Karpas-422 (cell line): ENCODE measurements around the gene TP53INP2. TPM values are rescaled to one million over a fixed set of nuclear protein-coding genes. Genes with fewer than 3 reads are reported as not detected.

Experiments used
- small RNA-seq: library from RNA; depleted of rRNA; stranded (forward); fragments of <200 nt; gene quantifications from one replicate; pipeline ENCODE3, GENCODE V24; 2014
- total RNA-seq: library from RNA; depleted of rRNA; stranded (reverse); fragments of >200 nt; shearing (Covaris generic); gene quantifications from 2 replicates; pipeline ENCODE4 v1.2.3, GENCODE V29; 2014; ENCODE audit warnings: low replicate concordance; rRNA removed

Gene TP53INP2
- total RNA-seq, 1 experiment from 2014 or later: 8.1 TPM

Small RNA genes lying within 50 kb of the gene (small RNA-seq; reads per million reads assigned to genes)
- not detected for gene AL118520.1

Other genes starting within 250 kb of the TP53INP2 start
- 163 and 179 TPM in 2 replicates for gene DYNLRB1, start 187.9 kb upstream of the TP53INP2 start, total RNA-seq
- gene MAP1LC3A, start 145.6 kb upstream of the TP53INP2 start, total RNA-seq: 12.4 and 13.8 TPM in 2 replicates
- gene PIGU, start 27.3 kb upstream of the TP53INP2 start, total RNA-seq: 13.0 and 18.4 TPM in 2 replicates
- gene NCOA6, start 121.3 kb downstream of the TP53INP2 start, total RNA-seq: 13.0 and 15.4 TPM in 2 replicates
- gene GGT7, start 168.5 kb downstream of the TP53INP2 start, total RNA-seq: not detected in 2 replicates
- 0.79 and 6.5 TPM in 2 replicates for gene ACSS2, start 172.3 kb downstream of the TP53INP2 start, total RNA-seq